Effector memory CD8-positive, alpha-beta T cell (primary cell): ENCODE measurements around the gene KLHDC3.

Experiments
- ATAC-seq: fragments of 150-1000 bp; cut with Tn5 transposase; replicated peaks from 2 replicates; pipeline ENCODE4 v1.10.0; 2021; ENCODE audit warnings: mild to moderate bottlenecking, moderate library complexity
- DNase-seq, 3 experiments: peaks; one replicate each; pipeline ENCODE4 v3.0.0; 2021
- H3K27ac Mint-ChIP-seq, 2 donors: one replicate each; pipeline ENCODE4 v1.8.0; 2022; ENCODE audit warnings: mild to moderate bottlenecking in 2 of 2, mixed read lengths in 2 of 2, moderate library complexity in 2 of 2
- H3K27me3 Mint-ChIP-seq, 2 donors: one replicate each; pipeline ENCODE4 v1.8.0; 2022; ENCODE audit warnings: mixed read lengths in 2 of 2
- H3K36me3 Mint-ChIP-seq: one replicate; pipeline ENCODE4 v1.8.0; 2022; ENCODE audit warnings: mild to moderate bottlenecking, moderate library complexity, mixed read lengths; ENCODE audit not compliant: insufficient read depth
- H3K4me1 Mint-ChIP-seq, 2 donors: one replicate each; pipeline ENCODE4 v1.8.0; 2022; ENCODE audit warnings: low read depth in 2 of 2, mixed read lengths in 2 of 2
- H3K4me3 Mint-ChIP-seq, 2 donors: one replicate each; pipeline ENCODE4 v1.8.0; 2022; ENCODE audit warnings: mild to moderate bottlenecking in 2 of 2, mixed read lengths in 2 of 2, moderate library complexity in 2 of 2
- H3K9me3 Mint-ChIP-seq, 2 donors: one replicate each; pipeline ENCODE4 v1.8.0; 2022; ENCODE audit warnings: mixed read lengths in 2 of 2
- total RNA-seq, 9 experiments: gene quantifications; one replicate each; lab custom pipeline; 2026; lab: John Stamatoyannopoulos, UW

The KLHDC3 gene, protein sequence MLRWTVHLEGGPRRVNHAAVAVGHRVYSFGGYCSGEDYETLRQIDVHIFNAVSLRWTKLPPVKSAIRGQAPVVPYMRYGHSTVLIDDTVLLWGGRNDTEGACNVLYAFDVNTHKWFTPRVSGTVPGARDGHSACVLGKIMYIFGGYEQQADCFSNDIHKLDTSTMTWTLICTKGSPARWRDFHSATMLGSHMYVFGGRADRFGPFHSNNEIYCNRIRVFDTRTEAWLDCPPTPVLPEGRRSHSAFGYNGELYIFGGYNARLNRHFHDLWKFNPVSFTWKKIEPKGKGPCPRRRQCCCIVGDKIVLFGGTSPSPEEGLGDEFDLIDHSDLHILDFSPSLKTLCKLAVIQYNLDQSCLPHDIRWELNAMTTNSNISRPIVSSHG
- 29.6 to 79.7 (median 52.3) reads per million in 9 experiments for total RNA-seq

DNA sequence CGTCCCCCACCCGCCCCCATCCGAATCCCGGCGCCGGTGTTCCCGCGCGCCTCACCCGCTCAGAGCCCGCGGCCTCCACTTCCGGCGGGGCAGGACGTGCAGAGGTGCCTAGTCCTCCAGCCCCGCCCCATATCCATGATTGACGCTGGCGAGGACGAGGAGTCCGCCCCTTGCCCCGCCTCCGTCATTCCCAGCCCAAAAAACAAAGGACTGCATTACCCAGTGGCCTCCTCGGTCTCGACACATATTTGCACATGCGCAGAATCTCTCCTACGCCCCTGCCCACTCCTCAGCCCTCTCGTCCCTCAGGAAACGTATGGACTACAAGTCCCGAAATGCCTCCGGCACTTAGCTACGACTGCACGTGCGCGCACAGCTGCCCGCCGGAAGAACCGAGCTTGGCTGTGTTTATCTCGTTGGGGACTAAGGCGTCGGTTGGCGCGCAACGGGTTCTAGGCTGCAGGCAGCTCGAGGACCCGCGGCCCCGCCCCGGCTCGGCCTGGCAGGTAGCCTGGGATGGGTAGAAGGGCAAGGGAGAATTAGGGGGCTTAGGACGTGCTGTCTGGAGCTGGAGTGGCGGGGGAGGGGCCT, at the start of gene KLHDC3, which contains the start of gene MEA1:
Gene KLHDC3, plus strand, starts transcription at position 407 of the 591 bp plus-strand sequence. CDS start 2,944 bp downstream, outside the sequence.
Gene MEA1, minus strand, starts transcription at position 104 of the 591 bp plus-strand sequence. CDS start 133 bp downstream, outside the sequence.
- peak within 1 kb of the TSS; percentile 94 to 97 for H3K27ac Mint-ChIP-seq
- H3K36me3 Mint-ChIP-seq = peaks cover 27% of the 10 kb centered on the region

DNA sequence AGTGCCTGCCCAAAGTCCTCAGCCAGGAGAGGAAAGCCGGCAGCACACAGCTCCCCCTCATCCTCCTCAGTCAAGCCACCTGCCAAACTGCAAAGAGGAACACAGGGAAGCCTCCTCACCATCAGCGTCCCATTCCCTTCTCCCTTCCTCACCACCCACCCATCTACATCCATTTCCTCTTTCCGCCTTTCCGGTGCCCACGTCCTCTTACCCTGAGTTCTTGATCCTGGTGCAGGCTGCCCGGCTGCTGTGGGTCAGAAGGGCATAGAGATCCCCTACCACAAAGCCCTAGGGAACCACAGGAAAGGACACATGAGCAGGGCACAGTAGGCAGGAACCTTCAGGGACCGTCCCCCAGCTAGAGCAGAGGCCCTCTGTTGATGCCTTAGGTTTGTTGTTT, 47.5 kb upstream of the KLHDC3 start:
- Mint-ChIP-seq H3K4me3 (no peak overlapping the region), H3K36me3 (peaks cover 8% of the 10 kb centered on the region), H3K27me3 (no peaks in the 10 kb centered on the region), H3K27ac (peak overlapping the region in 1 of 2 donors; percentile 65), H3K4me1 (peaks cover 3 to 4% of the 10 kb centered on the region in 2 donors), H3K9me3 (no peaks in the 10 kb centered on the region)
- no peak for ATAC-seq
- no peak for DNase-seq

More for the DNA sequence above, at the start of gene KLHDC3, which contains the start of gene MEA1:
- Mint-ChIP-seq H3K4me3 (peak within 1 kb of the TSS; percentile 90 to 95), H3K9me3 (no peaks in the 10 kb centered on the region), H3K27me3 (no peaks in the 10 kb centered on the region), H3K4me1 (peaks cover 42 to 55% of the 10 kb centered on the region in 2 donors)
- peak; percentile 96 to 97 (median 97) for DNase-seq
- ATAC-seq = peak; percentile 92

DNA sequence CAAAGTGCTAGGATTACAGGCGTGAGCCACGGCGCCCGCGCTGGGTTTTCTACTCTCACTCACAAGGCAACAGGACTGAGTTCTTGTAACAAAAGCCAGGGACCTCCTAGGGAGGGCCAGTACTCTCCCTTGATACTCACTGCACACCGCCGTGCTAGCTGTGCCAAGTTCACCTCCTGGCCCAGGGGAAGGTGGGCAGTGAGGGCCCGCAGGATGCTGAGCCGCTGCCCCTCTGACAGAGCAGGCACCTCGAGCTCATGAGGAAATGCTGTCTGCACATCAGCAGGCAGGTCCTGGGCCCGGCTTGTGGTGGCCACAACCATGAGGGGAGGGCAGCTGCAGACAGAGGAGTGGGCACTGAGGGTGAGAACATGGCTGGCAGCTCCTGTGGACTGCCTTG, 46.8 kb upstream of the KLHDC3 start:
- DNase-seq (no peak), ATAC-seq (no peak)
- Mint-ChIP-seq H3K4me3 (no peak overlapping the region), H3K36me3 (peaks cover 5% of the 10 kb centered on the region), H3K27me3 (no peaks in the 10 kb centered on the region), H3K27ac (no peak overlapping the region), H3K4me1 (peaks cover 4 to 6% of the 10 kb centered on the region in 2 donors), H3K9me3 (no peaks in the 10 kb centered on the region)

DNA sequence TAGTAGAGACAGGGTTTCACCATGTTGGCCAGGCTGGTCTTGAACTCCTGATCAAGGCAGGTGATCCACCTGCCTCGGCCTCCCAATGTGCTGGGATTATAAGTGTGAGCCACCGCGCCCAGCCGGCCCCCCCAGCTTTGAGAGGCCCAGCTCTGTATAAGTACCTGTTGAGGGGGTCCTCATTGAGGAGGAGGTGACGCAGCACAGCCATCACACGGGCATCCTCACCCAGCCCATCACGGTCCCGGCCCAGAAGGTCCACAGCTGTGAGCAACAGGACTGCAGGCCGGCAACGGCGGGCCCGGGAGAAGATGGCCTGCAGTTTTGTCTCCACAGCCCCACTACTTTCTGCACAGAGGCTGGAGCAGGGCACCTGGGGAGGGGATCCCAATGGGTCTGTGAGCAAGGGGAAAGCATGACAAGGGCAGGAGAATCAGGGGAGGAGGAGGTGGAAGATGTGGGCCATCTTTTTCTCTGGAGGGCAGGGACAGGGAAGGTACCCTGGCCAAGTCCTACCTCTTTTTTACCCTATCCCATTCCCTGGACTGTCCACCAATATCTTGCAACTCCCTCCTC, 45.8 kb upstream of the KLHDC3 start:
- H3K27ac Mint-ChIP-seq = peak overlapping the region in 1 of 2 donors; percentile 28
- ATAC-seq (no peak), DNase-seq (no peak)
- H3K27me3 Mint-ChIP-seq = no peaks in the 10 kb centered on the region
- peaks cover 4 to 6% of the 10 kb centered on the region in 2 donors for H3K4me1 Mint-ChIP-seq
- peaks cover 5% of the 10 kb centered on the region for H3K36me3 Mint-ChIP-seq
- H3K9me3 Mint-ChIP-seq = no peaks in the 10 kb centered on the region
- H3K4me3 Mint-ChIP-seq = no peak overlapping the region

DNA sequence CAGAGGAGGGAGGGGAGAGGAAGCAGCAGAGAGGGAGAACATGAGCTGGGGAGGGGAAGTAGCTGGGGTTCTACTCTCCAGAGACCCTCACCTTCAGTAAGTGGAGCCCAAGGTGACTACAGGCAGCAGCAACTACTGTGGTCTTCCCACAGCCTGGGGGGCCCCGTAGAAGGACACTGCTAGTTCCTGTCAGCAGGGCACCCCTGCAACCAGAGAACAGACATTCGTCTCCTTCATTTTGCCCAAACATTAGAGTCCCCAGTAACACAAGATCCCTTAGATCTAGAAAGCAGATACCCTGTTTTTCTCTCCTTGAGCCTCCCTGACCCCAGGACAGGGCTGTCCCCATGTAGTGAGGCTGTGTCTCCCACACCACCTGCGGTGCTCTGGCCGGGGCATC, 45.3 kb upstream of the KLHDC3 start:
- no peaks in the 10 kb centered on the region for H3K27me3 Mint-ChIP-seq
- H3K4me3 Mint-ChIP-seq = no peak overlapping the region
- H3K4me1 Mint-ChIP-seq = peaks cover 4 to 7% of the 10 kb centered on the region in 2 donors
- H3K9me3 Mint-ChIP-seq = no peaks in the 10 kb centered on the region
- H3K27ac Mint-ChIP-seq = no peak overlapping the region
- no peak for DNase-seq
- peaks cover 5% of the 10 kb centered on the region for H3K36me3 Mint-ChIP-seq
- no peak for ATAC-seq

DNA sequence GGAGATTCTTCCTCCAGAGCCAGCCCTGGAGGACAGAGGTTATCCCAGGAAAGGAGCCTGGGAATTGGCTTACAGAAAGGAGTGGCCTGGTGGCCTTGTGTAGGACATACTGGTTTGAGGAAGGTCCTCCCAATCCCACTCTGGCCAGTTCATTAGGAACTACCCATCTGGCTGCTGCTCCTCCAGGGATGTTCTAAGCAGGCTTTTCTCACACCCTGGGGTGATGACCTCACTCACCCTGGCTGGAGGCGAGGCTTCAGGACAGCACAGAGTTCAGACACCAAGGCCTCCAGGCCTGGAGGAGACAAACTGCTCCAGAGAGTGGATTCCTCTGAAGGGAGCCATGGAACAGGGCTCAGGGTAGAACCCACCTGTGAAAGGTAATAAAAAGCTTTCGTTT, 44.6 kb upstream of the KLHDC3 start:
- Mint-ChIP-seq H3K36me3 (peaks cover 4% of the 10 kb centered on the region), H3K4me3 (no peak overlapping the region), H3K9me3 (no peaks in the 10 kb centered on the region), H3K27me3 (no peaks in the 10 kb centered on the region), H3K4me1 (peaks cover 4 to 9% of the 10 kb centered on the region in 2 donors), H3K27ac (no peak overlapping the region)
- no peak for ATAC-seq
- no peak for DNase-seq

DNA sequence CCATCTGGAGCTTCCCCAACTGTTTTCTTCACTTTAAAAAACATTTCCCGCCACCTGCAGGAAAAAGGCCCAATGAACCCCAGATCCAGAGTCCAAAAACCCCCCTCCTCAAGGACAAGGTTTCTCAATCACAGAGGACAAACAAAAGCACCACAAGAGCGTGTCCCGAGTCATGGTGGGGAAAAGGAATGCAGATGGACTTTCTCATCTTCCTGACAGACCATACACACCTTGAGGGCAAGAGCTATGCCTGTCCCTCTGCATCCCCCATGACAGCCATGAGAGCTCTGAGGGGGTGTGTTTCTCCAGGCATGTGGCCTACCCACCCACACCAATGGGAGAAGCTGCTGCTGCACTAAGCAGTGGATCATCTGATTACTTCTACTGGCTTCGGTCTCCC, 44.1 kb upstream of the KLHDC3 start:
- Mint-ChIP-seq H3K4me1 (peaks cover 4 to 9% of the 10 kb centered on the region in 2 donors), H3K27ac (no peak overlapping the region), H3K4me3 (no peak overlapping the region), H3K9me3 (no peaks in the 10 kb centered on the region), H3K36me3 (no peaks in the 10 kb centered on the region), H3K27me3 (no peaks in the 10 kb centered on the region)
- DNase-seq = no peak
- no peak for ATAC-seq

DNA sequence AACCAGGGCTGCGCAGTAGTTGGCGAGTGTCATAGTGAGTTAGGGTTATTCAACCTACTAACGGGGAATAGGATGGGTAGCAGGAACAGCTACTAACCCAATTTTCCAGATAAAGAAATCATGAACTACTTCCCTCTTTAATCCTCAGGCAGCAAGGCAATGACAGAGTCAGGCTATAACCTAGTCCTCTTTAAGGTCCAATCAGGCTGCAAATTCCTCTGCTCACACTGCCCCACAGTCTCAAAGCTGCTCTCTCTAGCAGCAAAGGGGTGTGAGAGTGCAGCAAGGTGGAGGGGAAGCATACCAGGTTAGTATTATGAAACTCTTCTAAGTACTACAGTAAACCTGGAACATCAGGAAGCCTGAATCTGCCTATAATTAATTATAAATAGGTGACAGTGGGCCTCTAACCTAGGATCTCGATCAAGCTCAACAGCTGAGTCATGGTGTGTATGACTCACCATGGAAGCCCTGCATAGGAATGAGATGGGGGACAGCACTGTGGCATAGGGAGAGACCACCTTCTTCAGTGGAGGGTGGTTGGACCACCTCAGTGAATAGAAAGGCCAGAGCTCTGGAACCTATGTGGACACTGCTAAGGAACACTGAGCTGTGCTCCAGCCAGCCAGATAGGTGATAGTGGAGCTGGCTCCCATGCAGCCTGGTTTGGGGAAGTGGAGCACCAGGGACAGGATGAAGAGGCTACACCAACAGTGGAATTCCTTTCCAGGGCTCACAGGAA, 43.0 kb upstream of the KLHDC3 start:
- no peaks in the 10 kb centered on the region for H3K27me3 Mint-ChIP-seq
- no peaks in the 10 kb centered on the region for H3K9me3 Mint-ChIP-seq
- peak overlapping the region in 1 of 2 donors; percentile 44 for H3K27ac Mint-ChIP-seq
- ATAC-seq = no peak
- H3K36me3 Mint-ChIP-seq = no peaks in the 10 kb centered on the region
- peaks cover 9 to 10% of the 10 kb centered on the region in 2 donors for H3K4me1 Mint-ChIP-seq
- H3K4me3 Mint-ChIP-seq = no peak overlapping the region
- DNase-seq = no peak

DNA sequence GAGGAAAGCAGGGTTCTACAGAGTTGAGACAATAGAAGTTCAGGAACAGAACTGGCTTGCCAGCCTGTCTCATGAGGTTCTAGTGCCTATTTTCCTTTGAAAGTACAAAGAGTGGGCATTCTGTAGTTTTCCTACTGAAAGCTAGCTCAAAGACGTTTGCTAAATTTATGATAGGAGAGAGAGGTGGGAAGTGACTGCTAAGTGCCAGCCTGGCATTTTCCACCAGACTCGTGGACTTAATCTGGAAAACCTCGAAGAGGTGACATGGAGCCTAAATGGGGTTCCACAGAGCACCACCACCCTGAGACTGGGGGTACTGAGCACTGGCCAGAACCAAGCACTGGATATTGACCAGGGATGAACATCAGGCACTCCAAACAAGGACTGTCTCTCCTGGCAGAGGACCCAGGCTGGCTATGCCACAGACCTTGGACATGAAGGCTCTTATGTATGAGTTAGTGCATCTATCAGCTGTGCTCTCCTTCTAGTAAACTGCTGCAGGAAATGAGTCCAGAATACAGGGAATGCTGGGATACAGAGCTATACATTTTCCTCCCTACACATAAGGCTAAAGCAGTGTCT, 42.2 kb upstream of the KLHDC3 start:
- Mint-ChIP-seq H3K9me3 (no peaks in the 10 kb centered on the region), H3K27me3 (no peaks in the 10 kb centered on the region), H3K36me3 (no peaks in the 10 kb centered on the region), H3K27ac (peak overlapping the region in 1 of 2 donors; percentile 44), H3K4me3 (no peak overlapping the region), H3K4me1 (peaks cover 12 to 13% of the 10 kb centered on the region in 2 donors)
- DNase-seq (no peak), ATAC-seq (no peak)

DNA sequence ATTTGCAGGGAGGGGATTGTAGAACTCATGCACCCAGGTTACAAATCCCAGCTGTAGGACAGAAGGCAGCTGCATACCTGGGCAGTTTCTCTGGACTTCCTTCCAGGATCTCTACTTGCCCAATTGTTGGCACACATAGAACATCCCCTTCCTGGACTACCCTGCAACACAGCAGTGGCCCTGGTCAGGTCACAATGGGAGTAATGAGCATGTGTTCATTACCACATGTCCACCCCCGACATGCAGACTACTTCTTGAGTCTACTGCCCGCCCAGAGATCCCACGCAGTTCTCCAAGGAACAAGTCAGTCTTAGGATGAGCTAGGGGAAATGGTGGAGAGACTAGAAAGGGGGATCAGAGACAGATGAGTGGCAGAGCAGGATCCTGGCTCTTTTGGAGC, 40.1 kb upstream of the KLHDC3 start:
- ATAC-seq (no peak), DNase-seq (no peak)
- peaks cover 11% of the 10 kb centered on the region for H3K36me3 Mint-ChIP-seq

DNA sequence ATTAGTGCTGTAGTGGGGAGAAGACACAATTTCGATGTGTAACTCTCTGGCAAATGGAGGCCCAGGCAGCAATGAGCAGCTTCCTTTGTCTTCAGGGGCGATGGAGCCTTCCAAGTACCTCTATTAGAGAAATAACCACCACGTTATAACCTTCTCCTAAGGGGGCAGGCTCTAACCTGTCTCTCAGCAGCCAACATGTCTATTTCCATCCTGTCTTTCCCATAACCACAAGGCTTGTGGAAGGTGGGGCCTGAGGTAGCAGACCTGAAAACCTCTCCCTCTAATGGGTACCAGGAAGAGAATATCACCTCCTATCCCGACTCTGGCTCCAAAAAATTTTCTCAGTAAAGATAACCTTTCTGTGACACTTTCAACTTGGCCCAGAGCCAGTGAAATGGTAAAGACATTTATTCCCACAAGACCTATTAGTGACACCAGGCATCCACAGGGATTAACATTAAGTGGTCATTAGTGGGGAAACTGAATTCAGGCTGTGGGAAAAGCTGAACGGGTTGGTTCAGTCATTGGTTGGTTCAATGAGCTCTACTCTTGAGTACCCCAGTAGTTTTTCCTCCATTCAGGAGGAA, 39.0 kb upstream of the KLHDC3 start:
- H3K4me1 Mint-ChIP-seq = peaks cover 31 to 34% of the 10 kb centered on the region in 2 donors
- H3K9me3 Mint-ChIP-seq = no peaks in the 10 kb centered on the region
- DNase-seq (no peak), ATAC-seq (no peak)
- H3K27ac Mint-ChIP-seq = peak overlapping the region in 1 of 2 donors; percentile 53
- peaks cover 18% of the 10 kb centered on the region for H3K36me3 Mint-ChIP-seq
- no peak overlapping the region for H3K4me3 Mint-ChIP-seq
- no peaks in the 10 kb centered on the region for H3K27me3 Mint-ChIP-seq

More for the DNA sequence above, 40.1 kb upstream of the KLHDC3 start:
- Mint-ChIP-seq H3K27ac (no peak overlapping the region), H3K9me3 (no peaks in the 10 kb centered on the region), H3K4me3 (no peak overlapping the region), H3K27me3 (no peaks in the 10 kb centered on the region), H3K4me1 (peaks cover 21 to 24% of the 10 kb centered on the region in 2 donors)

DNA sequence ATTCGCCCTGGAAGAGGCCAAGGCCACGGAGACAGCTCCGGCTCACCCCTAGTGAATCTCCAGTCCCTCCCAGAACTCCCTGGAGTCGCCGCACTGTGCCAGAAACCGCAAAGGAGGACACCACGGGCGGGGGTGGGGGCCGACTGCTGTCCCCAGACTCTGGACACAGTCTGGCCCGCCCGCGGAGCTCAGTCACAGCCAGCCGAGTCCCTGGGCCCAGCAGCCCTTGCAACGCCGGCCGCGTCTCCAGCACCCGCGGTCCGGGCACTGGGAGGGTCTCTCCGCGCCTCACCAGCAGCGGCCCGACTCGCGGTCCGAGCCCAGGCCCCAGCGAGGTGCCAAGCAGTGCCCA, 35.6 kb upstream of the KLHDC3 start:
- ATAC-seq = no peak
- H3K4me1 Mint-ChIP-seq = peaks cover 31 to 34% of the 10 kb centered on the region in 2 donors
- no peaks in the 10 kb centered on the region for H3K27me3 Mint-ChIP-seq
- peak overlapping the region; percentile 96 to 97 for H3K27ac Mint-ChIP-seq
- H3K36me3 Mint-ChIP-seq = peaks cover 21% of the 10 kb centered on the region
- no peaks in the 10 kb centered on the region for H3K9me3 Mint-ChIP-seq
- H3K4me3 Mint-ChIP-seq = peak overlapping the region; percentile 93 to 94
- DNase-seq = peak in 1 of 3 experiments; percentile 20
